PC-9 (cell line): ENCODE measurements around the gene ITPKC. TPM values are rescaled to one million over a fixed set of nuclear protein-coding genes. Genes with fewer than 3 reads are reported as not detected.

Experiments
- BruUV-seq: library from RNA; stranded (reverse); fragments of 400-500 nt; replicated peaks from 2 replicates; lab custom pipeline; 2021; lab: Mats Ljungman, UMichigan
- CTCF ChIA-PET: fragments of 300-600 bp; sonication (Branson Sonifier 250); formaldehyde crosslinking; loops from one replicate; lab custom pipeline; 2022; ENCODE audit warnings: antibody characterized with exemption; lab: Charles Lee
- POLR2A ChIA-PET: fragments of 300-600 bp; sonication (Branson Sonifier 250); formaldehyde crosslinking; loops from one replicate; lab custom pipeline; 2022; ENCODE audit warnings: antibody characterized with exemption; ENCODE audit not compliant: unreplicated experiment; lab: Charles Lee
- DNase-seq, 2 experiments: peaks; one replicate each; pipeline versions ENCODE4 v3.0.0 to v3.0.0-alpha.2; 2015 to 2022; ENCODE audit warnings: mixed read lengths in 1 of 2
- H2AFZ ChIP-seq: fragments of 200-600 bp; sonication (generic); 2 replicates; pipeline ENCODE4 v1.8.1; 2017; ENCODE audit warnings: antibody characterized with exemption
- H3F3A ChIP-seq: fragments of 200-600 bp; sonication (generic); 2 replicates; pipeline ENCODE4 v1.8.1; 2017; ENCODE audit warnings: antibody characterized with exemption, mild to moderate bottlenecking, low read depth; ENCODE audit not compliant: insufficient read depth
- H3K27ac ChIP-seq: fragments of 200-600 bp; sonication (generic); 2 replicates; pipeline ENCODE4 v1.6.1; 2016; ENCODE audit warnings: mixed run types
- H3K27me3 ChIP-seq: fragments of 200-600 bp; sonication (generic); 2 replicates; pipeline ENCODE4 v1.6.1; 2016; ENCODE audit warnings: low read depth, mixed run types; ENCODE audit not compliant: insufficient read depth
- H3K36me3 ChIP-seq: fragments of 200-600 bp; sonication (generic); 2 replicates; pipeline ENCODE4 v1.6.1; 2016; ENCODE audit warnings: low read depth, mixed run types
- H3K4me1 ChIP-seq: fragments of 200-600 bp; sonication (generic); replicated peaks from 2 replicates; pipeline ENCODE4 v1.6.1; 2016; ENCODE audit warnings: mixed run types; ENCODE audit not compliant: insufficient read depth
- H3K4me2 ChIP-seq: fragments of 200-600 bp; sonication (generic); 2 replicates; pipeline ENCODE4 v1.6.1; 2017; ENCODE audit warnings: mixed run types
- H3K4me3 ChIP-seq: fragments of 200-600 bp; sonication (generic); 2 replicates; pipeline ENCODE4 v1.6.1; 2016; ENCODE audit warnings: mixed run types
- H3K79me2 ChIP-seq: fragments of 200-600 bp; sonication (generic); 2 replicates; pipeline ENCODE4 v1.6.1; 2017; ENCODE audit warnings: low read depth, mixed run types
- H3K9me2 ChIP-seq: fragments of 200-600 bp; sonication (generic); 2 replicates; pipeline ENCODE4 v1.8.1; 2017; ENCODE audit warnings: mild to moderate bottlenecking; ENCODE audit not compliant: insufficient read depth
- H3K9me3 ChIP-seq: fragments of 200-600 bp; sonication (generic); 2 replicates; pipeline ENCODE4 v1.8.1; 2016; ENCODE audit warnings: low read depth; ENCODE audit not compliant: insufficient read depth
- H4K20me1 ChIP-seq: fragments of 200-600 bp; sonication (generic); 2 replicates; pipeline ENCODE4 v1.8.1; 2017; ENCODE audit not compliant: insufficient read depth
- CTCF ChIP-seq: fragments of 200-600 bp; sonication (generic); conservative IDR thresholded peaks from 2 replicates; pipeline ENCODE4 v1.6.1; 2017; ENCODE audit warnings: mixed run types, antibody characterized with exemption, mild to moderate bottlenecking, moderate library complexity
- EZH2 ChIP-seq: fragments of 200-600 bp; sonication (generic); IDR thresholded peaks from 2 replicates; pipeline ENCODE4 v1.8.0; 2017; ENCODE audit warnings: antibody characterized with exemption, low read depth
- intact Hi-C: fragments of 100-400 bp; cut with micrococcal nuclease; formaldehyde crosslinking; loops from one replicate; pipeline ENCODE4 v1.10.0; 2022; ENCODE audit not compliant: unreplicated experiment
- total RNA-seq: library from RNA; stranded (reverse); gene quantifications from 2 replicates; pipeline ENCODE4 v1.2.3, GENCODE V29; 2021

ITPKC gene
- total RNA-seq, 1 experiment from 2014 or later, result 17.6 TPM

DNA sequence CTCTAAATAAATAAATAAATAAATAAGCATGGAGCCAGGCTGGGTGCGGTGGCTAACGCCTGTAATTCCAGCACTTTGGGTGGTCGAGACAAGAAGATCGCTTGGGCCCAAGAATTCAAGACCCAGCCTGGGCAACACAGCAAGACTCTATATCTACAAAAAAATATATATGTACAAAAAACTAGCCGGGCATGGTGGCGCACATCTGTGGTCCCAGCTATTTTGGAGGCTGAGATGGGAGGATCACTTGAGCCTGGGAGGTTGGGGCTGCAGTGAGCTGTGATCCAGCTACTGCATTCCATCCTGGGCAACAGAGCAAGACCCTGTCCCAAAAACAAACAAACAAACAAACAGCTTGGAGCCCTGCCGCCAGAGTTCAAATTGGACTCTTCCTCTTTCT, 30.6 kb downstream of the ITPKC start:
- H2AFZ ChIP-seq, result no peak overlapping the region
- no peaks in the 10 kb centered on the region for H3K9me3 ChIP-seq
- peaks cover 30% of the 10 kb centered on the region for H3K79me2 ChIP-seq
- no peak overlapping the region for H3K4me2 ChIP-seq
- no TSS peak for BruUV-seq
- ChIA-PET CTCF (interaction anchor here (0.6 kb wide), 1 partner anchor 136 kb away, joined by 4 read pairs; no protein-coding TSS in a partner anchor), POLR2A (no interaction called here)
- H3K27ac ChIP-seq, result no peak overlapping the region
- H3K27me3 ChIP-seq, result no peaks in the 10 kb centered on the region
- no peaks in the 10 kb centered on the region for H3K9me2 ChIP-seq
- H3K4me1 ChIP-seq, result peaks cover 26% of the 10 kb centered on the region
- H3K36me3 ChIP-seq, result peaks cover under 1% of the 10 kb centered on the region; the same call in 1 of the 2 replicates
- DNase-seq, result no peak
- TF ChIP-seq EZH2 (no peak), CTCF (no peak)
- no peak overlapping the region for H3K4me3 ChIP-seq
- H3F3A ChIP-seq, result peaks cover 19% of the 10 kb centered on the region
- intact Hi-C loops, result no loop called here
- H4K20me1 ChIP-seq, result peaks cover 3% of the 10 kb centered on the region; the same call in 1 of the 2 replicates

- TF ChIP-seq CTCF, result no peak
- no peak for TF ChIP-seq EZH2
- no peaks in the 10 kb centered on the region for H3K9me3 ChIP-seq
- H3K4me2 ChIP-seq, result peak within 1 kb of the TSS; percentile 92
- peak within 1 kb of the TSS; percentile 91 for H3K27ac ChIP-seq
- peaks cover 19% of the 10 kb centered on the region for H3F3A ChIP-seq
- DNase-seq, result peak; percentile 98 to 99
- POLR2A ChIA-PET, result interaction anchor here (0.5 to 1.0 kb wide), 16 partner anchors 14 to 986 kb away, joined by 3 to 22 read pairs (median 4); partner anchors contain the start of genes B9D2, RAB4B and SERTAD1
- peak within 1 kb of the TSS; percentile 95 for H3K4me3 ChIP-seq
- H4K20me1 ChIP-seq, result peaks cover 24% of the 10 kb centered on the region
- BruUV-seq, result TSS peak; percentile 85
- CTCF ChIA-PET, result no interaction called here
- H3K27me3 ChIP-seq, result no peaks in the 10 kb centered on the region
- no peaks in the 10 kb centered on the region for H3K9me2 ChIP-seq
- H3K4me1 ChIP-seq, result peaks cover 44% of the 10 kb centered on the region
- intact Hi-C loops, result loop anchor here (1.0 to 5.0 kb wide), 7 partner anchors 14 to 514 kb away; partner anchors contain the start of genes COQ8B, EGLN2, HNRNPUL1 and NUMBL
- H3K36me3 ChIP-seq, result peaks cover 16% of the 10 kb centered on the region; the same call in 1 of the 2 replicates
- peak within 1 kb of the TSS; percentile 74 for H2AFZ ChIP-seq
- H3K79me2 ChIP-seq, result peaks cover 56% of the 10 kb centered on the region
Measured at GRCh38 chr19:40750058-40750873, 33.4 kb downstream of the ITPKC start, which contains the start of gene ACTMAP. Gene ACTMAP, minus strand, starts transcription at chr19:40750477. Its CDS starts 674 bp downstream, at chr19:40749803.

- peak within 1 kb of the TSS; percentile 74 for H2AFZ ChIP-seq
- peaks cover 11% of the 10 kb centered on the region for H3F3A ChIP-seq
- H3K79me2 ChIP-seq, result peaks cover 64% of the 10 kb centered on the region
- DNase-seq, result peak; percentile 95 to 97
- H3K9me3 ChIP-seq, result no peaks in the 10 kb centered on the region
- no TSS peak for BruUV-seq
- H3K36me3 ChIP-seq, result peaks cover 23% of the 10 kb centered on the region; the same call in 1 of the 2 replicates
- H3K27me3 ChIP-seq, result no peaks in the 10 kb centered on the region
- peak within 1 kb of the TSS; percentile 91 for H3K27ac ChIP-seq
- H3K4me1 ChIP-seq, result peaks cover 39% of the 10 kb centered on the region
- intact Hi-C loops, result loop anchor here (1.0 to 5.0 kb wide), 8 partner anchors 15 to 513 kb away; partner anchors contain the start of genes COQ8B, EGLN2, HNRNPUL1 and NUMBL
- ChIA-PET CTCF (no interaction called here), POLR2A (interaction anchor here (0.5 to 1.0 kb wide), 16 partner anchors 15 to 985 kb away, joined by 3 to 22 read pairs (median 4); partner anchors contain the start of genes B9D2, RAB4B and SERTAD1)
- TF ChIP-seq CTCF, result no peak
- TF ChIP-seq EZH2, result no peak
- peaks cover 32% of the 10 kb centered on the region for H4K20me1 ChIP-seq
- no peaks in the 10 kb centered on the region for H3K9me2 ChIP-seq
- H3K4me2 ChIP-seq, result peak within 1 kb of the TSS; percentile 92
- H3K4me3 ChIP-seq, result peak within 1 kb of the TSS; percentile 95
Measured at GRCh38 chr19:40750874-40751537, 34.1 kb downstream of the ITPKC start, which contains the start of gene SNRPA. Gene SNRPA, plus strand, starts transcription at chr19:40751203. Its CDS starts 206 bp downstream, at chr19:40751409.
